MM.1S (cell line): ENCODE measurements around the gene HELZ.

ENCODE experiments used
- DNase-seq: peaks from one replicate; pipeline ENCODE4 v3.0.0-alpha.2; 2015
- H2AFZ ChIP-seq: fragments of 300-600 bp; sonication (generic); 2 replicates; pipeline ENCODE4 v1.6.0; 2016; ENCODE audit warnings: antibody characterized with exemption, low read length
- H3F3A ChIP-seq: fragments of 300-600 bp; sonication (generic); 2 replicates; pipeline ENCODE4 v1.6.1; 2016; ENCODE audit warnings: mild to moderate bottlenecking, antibody characterized with exemption, low read length, moderate library complexity, mixed read lengths; ENCODE audit not compliant: insufficient read depth
- H3K27ac ChIP-seq: fragments of 300-600 bp; sonication (generic); 2 replicates; pipeline ENCODE4 v1.5.1; 2016; ENCODE audit warnings: mild to moderate bottlenecking, low read length
- H3K27me3 ChIP-seq: fragments of 300-600 bp; sonication (generic); replicated peaks from 2 replicates; pipeline ENCODE4 v1.6.0; 2016; ENCODE audit warnings: low read length; ENCODE audit not compliant: insufficient read depth
- H3K36me3 ChIP-seq: fragments of 300-600 bp; sonication (generic); replicated peaks from 2 replicates; pipeline ENCODE4 v1.6.1; 2016; ENCODE audit warnings: mild to moderate bottlenecking, low read length, mixed read lengths; ENCODE audit not compliant: insufficient read depth
- H3K4me1 ChIP-seq: fragments of 300-600 bp; sonication (generic); 2 replicates; pipeline ENCODE4 v1.6.1; 2016; ENCODE audit warnings: low read length, mixed read lengths
- H3K4me2 ChIP-seq: fragments of 300-600 bp; sonication (generic); 2 replicates; pipeline ENCODE4 v1.6.0; 2016; ENCODE audit warnings: low read depth, low read length
- H3K4me3 ChIP-seq: fragments of 300-600 bp; sonication (generic); 2 replicates; pipeline ENCODE4 v1.5.1; 2016; ENCODE audit warnings: low read length, mixed read lengths
- H3K79me2 ChIP-seq: fragments of 300-600 bp; sonication (generic); 2 replicates; pipeline ENCODE4 v1.6.1; 2016; ENCODE audit warnings: mixed run types, low read length, mixed read lengths
- H3K9ac ChIP-seq: fragments of 300-600 bp; sonication (generic); 2 replicates; pipeline ENCODE4 v1.6.1; 2016; ENCODE audit warnings: low read length, mixed read lengths
- H3K9me2 ChIP-seq: fragments of 300-600 bp; sonication (generic); replicated peaks from 2 replicates; pipeline ENCODE4 v1.6.1; 2016; ENCODE audit warnings: mild to moderate bottlenecking, low read length, mixed read lengths; ENCODE audit not compliant: insufficient read depth
- H3K9me3 ChIP-seq: fragments of 300-600 bp; sonication (generic); replicated peaks from 2 replicates; pipeline ENCODE4 v1.6.1; 2016; ENCODE audit warnings: mild to moderate bottlenecking, low read length, mixed read lengths; ENCODE audit not compliant: insufficient read depth
- H4K20me1 ChIP-seq: fragments of 300-600 bp; sonication (generic); 2 replicates; pipeline ENCODE4 v1.6.1; 2016; ENCODE audit warnings: mild to moderate bottlenecking, low read length, moderate library complexity, mixed read lengths; ENCODE audit not compliant: insufficient read depth
- EZH2 ChIP-seq: fragments of 300-600 bp; sonication (generic); optimal IDR thresholded peaks from 2 replicates; pipeline ENCODE3; 2017; ENCODE audit warnings: low read depth, mild to moderate bottlenecking, antibody characterized with exemption, low read length, mixed read lengths
- EZH2phosphoT487 ChIP-seq: fragments of 300-600 bp; sonication (generic); IDR thresholded peaks from 2 replicates; pipeline ENCODE4 v1.6.1; 2018; ENCODE audit warnings: antibody characterized with exemption, low read length
- TF ChIP-seq, protein P1 (sequence below): fragments of 300-600 bp; sonication (generic); IDR thresholded peaks from 2 replicates; pipeline ENCODE4 v1.5.1; 2016; ENCODE audit warnings: antibody characterized with exemption, low read length, mixed read lengths

The HELZ gene

DNA sequence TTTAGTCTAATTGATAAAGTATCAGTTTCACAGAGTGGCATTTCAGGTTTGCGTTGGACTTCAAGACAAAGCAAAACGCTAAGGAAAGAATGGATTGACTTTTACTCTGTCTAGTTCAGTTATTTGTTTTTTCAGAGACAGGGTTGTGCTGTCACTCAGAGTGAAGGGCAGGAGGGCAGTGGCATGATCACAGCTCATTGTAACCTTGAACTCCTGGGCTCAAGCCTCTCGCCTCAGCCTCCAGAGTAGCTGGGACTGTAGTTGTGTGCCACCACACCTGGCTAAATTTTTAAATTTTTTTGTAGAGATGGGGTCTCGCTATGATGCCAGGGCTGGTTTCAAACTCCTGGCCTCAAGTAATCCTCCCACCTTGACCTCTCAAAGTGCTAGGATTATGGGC, 114.2 kb downstream of the HELZ start:
- Histone ChIP-seq H3K27ac (no peak overlapping the region), H4K20me1 (no peaks in the 10 kb centered on the region), H3K9me3 (no peaks in the 10 kb centered on the region), H2AFZ (no peak overlapping the region), H3K4me1 (no peaks in the 10 kb centered on the region), H3F3A (no peaks in the 10 kb centered on the region), H3K9ac (no peak overlapping the region), H3K4me3 (no peak overlapping the region), H3K4me2 (no peak overlapping the region), H3K27me3 (no peaks in the 10 kb centered on the region), H3K79me2 (no peaks in the 10 kb centered on the region), H3K9me2 (no peaks in the 10 kb centered on the region), H3K36me3 (peaks cover 2% of the 10 kb centered on the region; the same call in 1 of the 2 replicates)
- no peak for DNase-seq
- TF ChIP-seq, protein P1, sequence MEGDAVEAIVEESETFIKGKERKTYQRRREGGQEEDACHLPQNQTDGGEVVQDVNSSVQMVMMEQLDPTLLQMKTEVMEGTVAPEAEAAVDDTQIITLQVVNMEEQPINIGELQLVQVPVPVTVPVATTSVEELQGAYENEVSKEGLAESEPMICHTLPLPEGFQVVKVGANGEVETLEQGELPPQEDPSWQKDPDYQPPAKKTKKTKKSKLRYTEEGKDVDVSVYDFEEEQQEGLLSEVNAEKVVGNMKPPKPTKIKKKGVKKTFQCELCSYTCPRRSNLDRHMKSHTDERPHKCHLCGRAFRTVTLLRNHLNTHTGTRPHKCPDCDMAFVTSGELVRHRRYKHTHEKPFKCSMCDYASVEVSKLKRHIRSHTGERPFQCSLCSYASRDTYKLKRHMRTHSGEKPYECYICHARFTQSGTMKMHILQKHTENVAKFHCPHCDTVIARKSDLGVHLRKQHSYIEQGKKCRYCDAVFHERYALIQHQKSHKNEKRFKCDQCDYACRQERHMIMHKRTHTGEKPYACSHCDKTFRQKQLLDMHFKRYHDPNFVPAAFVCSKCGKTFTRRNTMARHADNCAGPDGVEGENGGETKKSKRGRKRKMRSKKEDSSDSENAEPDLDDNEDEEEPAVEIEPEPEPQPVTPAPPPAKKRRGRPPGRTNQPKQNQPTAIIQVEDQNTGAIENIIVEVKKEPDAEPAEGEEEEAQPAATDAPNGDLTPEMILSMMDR: no peak
- TF ChIP-seq EZH2: no peak
- no peak for TF ChIP-seq EZH2phosphoT487

GRCh38 chr17:67129283-67129682, 115.7 kb downstream of the HELZ start:
- H3K9me2 ChIP-seq: no peaks in the 10 kb centered on the region
- no peak overlapping the region for H3K4me2 ChIP-seq
- H3K27me3 ChIP-seq: no peaks in the 10 kb centered on the region
- DNase-seq: no peak
- no peaks in the 10 kb centered on the region for H4K20me1 ChIP-seq
- no peaks in the 10 kb centered on the region for H3F3A ChIP-seq
- H3K4me3 ChIP-seq: no peak overlapping the region
- H3K9ac ChIP-seq: no peak overlapping the region
- H2AFZ ChIP-seq: no peak overlapping the region
- H3K27ac ChIP-seq: no peak overlapping the region
- no peaks in the 10 kb centered on the region for H3K9me3 ChIP-seq
- no peaks in the 10 kb centered on the region for H3K4me1 ChIP-seq
- H3K79me2 ChIP-seq: no peaks in the 10 kb centered on the region
- H3K36me3 ChIP-seq: peaks cover 2% of the 10 kb centered on the region; the same call in 1 of the 2 replicates
- TF ChIP-seq, protein P1: no peak
- TF ChIP-seq EZH2: no peak
- no peak for TF ChIP-seq EZH2phosphoT487

- Histone ChIP-seq H3K9me3 (no peaks in the 10 kb centered on the region), H3K4me1 (no peaks in the 10 kb centered on the region), H3K79me2 (no peaks in the 10 kb centered on the region), H3K27me3 (no peaks in the 10 kb centered on the region), H3K36me3 (peaks cover 2% of the 10 kb centered on the region; the same call in 1 of the 2 replicates), H3K9ac (no peak overlapping the region), H2AFZ (no peak overlapping the region), H3K27ac (no peak overlapping the region), H3K9me2 (no peaks in the 10 kb centered on the region), H3K4me2 (no peak overlapping the region), H4K20me1 (no peaks in the 10 kb centered on the region), H3F3A (no peaks in the 10 kb centered on the region), H3K4me3 (no peak overlapping the region)
- TF ChIP-seq EZH2: no peak
- no peak for TF ChIP-seq EZH2phosphoT487
- DNase-seq: no peak
These were observed 116.3 kb downstream of the HELZ start for GRCh38 chr17:67128700-67129099.

DNA sequence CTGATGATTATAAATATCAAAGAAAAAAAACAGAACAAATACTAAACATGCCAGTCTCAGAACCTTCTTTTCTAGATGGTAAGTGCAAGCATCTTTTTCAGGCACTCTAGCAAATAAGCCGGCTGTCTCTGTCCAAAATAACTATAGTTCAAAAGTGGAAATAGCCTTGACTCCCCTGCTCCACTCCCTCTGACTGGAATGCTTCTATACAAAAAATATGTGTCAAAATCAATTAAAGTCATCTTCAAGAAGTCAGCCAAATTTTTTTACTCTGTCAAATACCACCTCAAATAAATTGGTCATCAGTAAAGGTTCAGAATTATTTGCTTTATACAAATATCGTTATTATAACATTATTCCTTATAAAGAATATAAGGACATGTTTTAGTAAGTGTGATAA, 117.1 kb downstream of the HELZ start:
- H3K27ac ChIP-seq: no peak overlapping the region
- H2AFZ ChIP-seq: no peak overlapping the region
- no peak overlapping the region for H3K9ac ChIP-seq
- H3K4me3 ChIP-seq: no peak overlapping the region
- H3K27me3 ChIP-seq: no peaks in the 10 kb centered on the region
- H3K9me3 ChIP-seq: no peaks in the 10 kb centered on the region
- no peaks in the 10 kb centered on the region for H3K9me2 ChIP-seq
- TF ChIP-seq EZH2phosphoT487: no peak
- no peak for TF ChIP-seq EZH2
- TF ChIP-seq, protein P1: no peak
- H3K4me1 ChIP-seq: no peaks in the 10 kb centered on the region
- no peak for DNase-seq
- no peaks in the 10 kb centered on the region for H4K20me1 ChIP-seq
- H3F3A ChIP-seq: no peaks in the 10 kb centered on the region
- peaks cover 2% of the 10 kb centered on the region; the same call in 1 of the 2 replicates for H3K36me3 ChIP-seq
- H3K4me2 ChIP-seq: no peak overlapping the region
- no peaks in the 10 kb centered on the region for H3K79me2 ChIP-seq
